HCT116 (cell line): ENCODE measurements around the gene MFSD1. TPM values are rescaled to one million over a fixed set of nuclear protein-coding genes. Genes with fewer than 3 reads are reported as not detected.

ENCODE experiments used
- ATAC-seq: fragments of 200-7000 bp; cut with Tn5 transposase; 2 replicates; pipeline ENCODE4 v1.9.1; 2020; ENCODE audit warnings: mild to moderate bottlenecking, moderate library complexity
- BruUV-seq: library from RNA; stranded (reverse); fragments of 400-500 nt; replicated peaks from 2 replicates; lab custom pipeline; 2021; lab: Mats Ljungman, UMichigan
- CTCF ChIA-PET: fragments of 300-600 bp; sonication (Branson Sonifier 250); formaldehyde crosslinking; loops from one replicate; lab custom pipeline; 2021; ENCODE audit warnings: antibody characterized with exemption; lab: Charles Lee
- POLR2A ChIA-PET: fragments of 300-600, 350-600 bp; sonication (Branson Sonifier 250); formaldehyde crosslinking; loops from one replicate; lab custom pipeline; 2021; ENCODE audit warnings: antibody characterized with exemption; lab: Charles Lee
- RAD21 ChIA-PET, 2 experiments: fragments of 300-600 bp; sonication (Branson Sonifier 250); formaldehyde crosslinking; loops; one replicate each; lab custom pipeline; 2023; ENCODE audit warnings: low total read pairs in 2 of 2; ENCODE audit not compliant: uncharacterized antibody in 2 of 2, unreplicated experiment in 2 of 2, low non-redundant PET in 1 of 2; lab: Charles Lee
- DNase-seq: peaks from one replicate; pipeline ENCODE4 v3.0.0-alpha.2; 2010; ENCODE audit warnings: low read depth, low spot score
- H2AFZ ChIP-seq: fragments of 200-600 bp; shearing (Covaris generic), sonication (generic); 2 replicates; pipeline ENCODE4 v1.6.1; 2017; ENCODE audit warnings: low read depth, mixed run types, mixed read lengths, antibody characterized with exemption, low read length; ENCODE audit not compliant: poor library complexity, severe bottlenecking
- H3K27ac ChIP-seq: 2 replicates; pipeline ENCODE4 v1.5.1; 2012; ENCODE audit warnings: low read depth, low read length
- H3K27me3 ChIP-seq: fragments of 200-600 bp; sonication (generic); 2 replicates; pipeline ENCODE4 v1.6.1; 2016; ENCODE audit warnings: mixed run types, low read length, mixed read lengths; ENCODE audit not compliant: insufficient read depth
- H3K36me3 ChIP-seq, 2 experiments: fragments of 200-500 bp in 1 of 2; fragments of 200-600 bp in 1 of 2; sonication (Bioruptor generic) in 1 of 2; sonication (generic) in 1 of 2; 2 replicates each; pipeline versions ENCODE4 v1.5.1 to v1.6.1; 2014 to 2016; ENCODE audit warnings: low read length in 2 of 2, inconsistent platforms in 1 of 2, mixed read lengths in 1 of 2, mixed run types in 1 of 2; ENCODE audit not compliant: insufficient read depth in 2 of 2, control insufficient read depth in 1 of 2
- H3K4me1 ChIP-seq, 2 experiments: fragments of 200-600 bp in 1 of 2; sonication (generic) in 1 of 2; 2 replicates each; pipeline versions ENCODE4 v1.5.1 to v1.6.1; 2012 to 2017; ENCODE audit warnings: low read length in 2 of 2, inconsistent platforms in 1 of 2, mild to moderate bottlenecking in 1 of 2, mixed read lengths in 1 of 2, mixed run types in 1 of 2, moderate library complexity in 1 of 2; ENCODE audit not compliant: insufficient read depth in 2 of 2, control insufficient read depth in 1 of 2
- H3K4me2 ChIP-seq: fragments of 200-600 bp; sonication (generic); 2 replicates; pipeline ENCODE4 v1.6.1; 2017; ENCODE audit warnings: mixed run types, low read length, mixed read lengths
- H3K4me3 ChIP-seq, 2 experiments: fragments of 200-600 bp in 1 of 2; sonication (generic) in 1 of 2; replicated peaks in 1 of 2; 2 replicates each; pipeline ENCODE4 v1.5.1; 2011 to 2016; ENCODE audit warnings: low read length in 2 of 2, control low read depth in 1 of 2, low read depth in 1 of 2, mild to moderate bottlenecking in 1 of 2, mixed read lengths in 1 of 2, mixed run types in 1 of 2
- H3K79me2 ChIP-seq: fragments of 200-600 bp; sonication (generic); 2 replicates; pipeline ENCODE4 v1.6.1; 2017; ENCODE audit warnings: mild to moderate bottlenecking, mixed run types, low read length, moderate library complexity, mixed read lengths; ENCODE audit not compliant: insufficient read depth
- H3K9ac ChIP-seq: fragments of 200-600 bp; sonication (generic); 2 replicates; pipeline ENCODE4 v1.6.1; 2016; ENCODE audit warnings: low read length, mixed read lengths
- H3K9me2 ChIP-seq: fragments of 200-600 bp; sonication (generic), shearing (Covaris generic); 2 replicates; pipeline ENCODE4 v1.6.1; 2017; ENCODE audit warnings: mixed run types, mild to moderate bottlenecking, moderate library complexity; ENCODE audit not compliant: insufficient read depth
- H3K9me3 ChIP-seq, 2 experiments: fragments of 200-500 bp in 1 of 2; fragments of 200-600 bp in 1 of 2; sonication (Bioruptor generic) in 1 of 2; sonication (generic) in 1 of 2; 2 replicates each; pipeline ENCODE4 v1.6.1; 2014 to 2017; ENCODE audit warnings: low read length in 2 of 2, mixed read lengths in 2 of 2, inconsistent platforms in 1 of 2, low read depth in 1 of 2, mild to moderate bottlenecking in 1 of 2, mixed run types in 1 of 2, moderate library complexity in 1 of 2; ENCODE audit not compliant: control insufficient read depth in 1 of 2, insufficient read depth in 1 of 2
- H4K20me1 ChIP-seq: fragments of 200-600 bp; sonication (generic), shearing (Covaris generic); 2 replicates; pipeline ENCODE4 v1.6.1; 2017; ENCODE audit warnings: mixed run types, mild to moderate bottlenecking, moderate library complexity; ENCODE audit not compliant: insufficient read depth
- CEBPB ChIP-seq: IDR thresholded peaks from 2 replicates; pipeline ENCODE4 v1.6.1; 2012; ENCODE audit warnings: low read depth
- EZH2 ChIP-seq: fragments of 200-600 bp; sonication (generic); IDR thresholded peaks from 2 replicates; pipeline ENCODE4 v1.6.1; 2017; ENCODE audit warnings: antibody characterized with exemption, mixed run types
- POLR2AphosphoS5 ChIP-seq: IDR thresholded peaks from 2 replicates; pipeline ENCODE4 v1.6.1; 2011; ENCODE audit warnings: mild to moderate bottlenecking, low read depth, low read length, moderate library complexity
- RAD21 ChIP-seq: IDR thresholded peaks from 2 replicates; pipeline ENCODE4 v1.6.1; 2012; ENCODE audit warnings: low read depth, mild to moderate bottlenecking
- TCF7L2 ChIP-seq: IDR thresholded peaks from 2 replicates; pipeline ENCODE4 v1.7.0; 2011; ENCODE audit warnings: borderline replicate concordance, inconsistent platforms; ENCODE audit not compliant: insufficient read depth, insufficient read length; ENCODE audit errors: extremely low read depth
- ZFX ChIP-seq: fragments of 450-650 bp; IDR thresholded peaks from 2 replicates; pipeline ENCODE4 v1.6.1; 2017
- intact Hi-C: fragments of 100-400 bp; cut with micrococcal nuclease; formaldehyde crosslinking; loops from 2 replicates; pipeline ENCODE4 v1.10.0; 2022
- total RNA-seq: library from RNA; stranded (reverse); gene quantifications from one replicate; pipeline ENCODE4 v1.2.1, GENCODE V29; 2021; ENCODE audit not compliant: unreplicated experiment
- TF ChIP-seq, protein P1 (sequence below): IDR thresholded peaks from 2 replicates; pipeline ENCODE4 v1.6.1; 2012
- TF ChIP-seq, protein P2 (sequence below), 3 experiments: fragments of 200-600 bp in 1 of 3; sonication (generic) in 1 of 3; IDR thresholded peaks in 2 of 3; conservative IDR thresholded peaks in 1 of 3; 2 replicates each; pipeline ENCODE4 v1.5.1; 2012 to 2017; ENCODE audit warnings: low read depth in 2 of 3, low read length in 2 of 3, antibody characterized with exemption in 1 of 3, borderline replicate concordance in 1 of 3, control low read depth in 1 of 3, mild to moderate bottlenecking in 1 of 3, mixed read lengths in 1 of 3, mixed run types in 1 of 3, moderate library complexity in 1 of 3; ENCODE audit not compliant: insufficient read depth in 1 of 3

MFSD1 gene
- total RNA-seq, 1 experiment from 2014 or later: 12.8 TPM

DNA sequence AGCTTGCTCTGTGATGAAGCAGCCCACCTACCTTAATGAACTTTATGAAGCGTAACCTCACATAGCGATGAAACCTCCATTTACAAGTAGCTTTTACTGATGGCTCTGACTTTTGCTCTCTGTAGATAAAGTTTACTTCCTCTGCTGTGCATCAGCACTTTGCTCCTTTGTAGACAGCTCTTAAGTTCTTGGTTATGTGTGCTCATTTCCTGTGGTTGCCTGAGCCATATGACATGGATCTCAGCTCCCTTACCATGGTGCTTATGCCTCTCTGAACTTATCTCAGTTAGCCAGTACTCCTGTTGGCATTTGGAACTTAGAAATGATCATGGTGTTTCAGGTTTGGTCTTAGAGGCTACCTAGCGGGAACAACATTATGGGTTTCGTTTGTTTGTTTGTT, 7.8 kb downstream of the MFSD1 start:
- Histone ChIP-seq H4K20me1 (no peaks in the 10 kb centered on the region), H3K27me3 (no peaks in the 10 kb centered on the region), H3K9me2 (no peaks in the 10 kb centered on the region), H3K36me3 (no peaks in the 10 kb centered on the region; a peak in 1 of 4 replicates), H3K79me2 (no peaks in the 10 kb centered on the region), H3K27ac (no peak overlapping the region), H3K9me3 (no peaks in the 10 kb centered on the region), H3K4me3 (no peak overlapping the region), H2AFZ (no peak overlapping the region), H3K4me2 (no peak overlapping the region), H3K9ac (no peak overlapping the region), H3K4me1 (no peaks in the 10 kb centered on the region)
- BruUV-seq: no TSS peak
- TF ChIP-seq ZFX (no peak), EZH2 (no peak), TCF7L2 (no peak), POLR2AphosphoS5 (no peak), RAD21 (no peak), CEBPB (no peak)
- TF ChIP-seq, protein P1, sequence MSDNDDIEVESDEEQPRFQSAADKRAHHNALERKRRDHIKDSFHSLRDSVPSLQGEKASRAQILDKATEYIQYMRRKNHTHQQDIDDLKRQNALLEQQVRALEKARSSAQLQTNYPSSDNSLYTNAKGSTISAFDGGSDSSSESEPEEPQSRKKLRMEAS: no peak
- TF ChIP-seq, protein P2, sequence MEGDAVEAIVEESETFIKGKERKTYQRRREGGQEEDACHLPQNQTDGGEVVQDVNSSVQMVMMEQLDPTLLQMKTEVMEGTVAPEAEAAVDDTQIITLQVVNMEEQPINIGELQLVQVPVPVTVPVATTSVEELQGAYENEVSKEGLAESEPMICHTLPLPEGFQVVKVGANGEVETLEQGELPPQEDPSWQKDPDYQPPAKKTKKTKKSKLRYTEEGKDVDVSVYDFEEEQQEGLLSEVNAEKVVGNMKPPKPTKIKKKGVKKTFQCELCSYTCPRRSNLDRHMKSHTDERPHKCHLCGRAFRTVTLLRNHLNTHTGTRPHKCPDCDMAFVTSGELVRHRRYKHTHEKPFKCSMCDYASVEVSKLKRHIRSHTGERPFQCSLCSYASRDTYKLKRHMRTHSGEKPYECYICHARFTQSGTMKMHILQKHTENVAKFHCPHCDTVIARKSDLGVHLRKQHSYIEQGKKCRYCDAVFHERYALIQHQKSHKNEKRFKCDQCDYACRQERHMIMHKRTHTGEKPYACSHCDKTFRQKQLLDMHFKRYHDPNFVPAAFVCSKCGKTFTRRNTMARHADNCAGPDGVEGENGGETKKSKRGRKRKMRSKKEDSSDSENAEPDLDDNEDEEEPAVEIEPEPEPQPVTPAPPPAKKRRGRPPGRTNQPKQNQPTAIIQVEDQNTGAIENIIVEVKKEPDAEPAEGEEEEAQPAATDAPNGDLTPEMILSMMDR (IDR thresholded peaks at IDR 0.05 in 2 of 3, conservative IDR thresholded peaks at IDR 0.05 in 1 of 3; ENCODE audit: borderline replicate concordance in 1 of 3, insufficient read depth in 1 of 3, low read depth in 2 of 3, low read length in 2 of 3): no peak
- CTCF ChIA-PET: no interaction called here
- intact Hi-C loops: no loop called here
- POLR2A ChIA-PET: no interaction called here
- RAD21 ChIA-PET: no interaction called here
- no peak for DNase-seq
- ATAC-seq: no peak
